Measurements from ENCODE around the gene NDRG2.

Gene NDRG2

DNA sequence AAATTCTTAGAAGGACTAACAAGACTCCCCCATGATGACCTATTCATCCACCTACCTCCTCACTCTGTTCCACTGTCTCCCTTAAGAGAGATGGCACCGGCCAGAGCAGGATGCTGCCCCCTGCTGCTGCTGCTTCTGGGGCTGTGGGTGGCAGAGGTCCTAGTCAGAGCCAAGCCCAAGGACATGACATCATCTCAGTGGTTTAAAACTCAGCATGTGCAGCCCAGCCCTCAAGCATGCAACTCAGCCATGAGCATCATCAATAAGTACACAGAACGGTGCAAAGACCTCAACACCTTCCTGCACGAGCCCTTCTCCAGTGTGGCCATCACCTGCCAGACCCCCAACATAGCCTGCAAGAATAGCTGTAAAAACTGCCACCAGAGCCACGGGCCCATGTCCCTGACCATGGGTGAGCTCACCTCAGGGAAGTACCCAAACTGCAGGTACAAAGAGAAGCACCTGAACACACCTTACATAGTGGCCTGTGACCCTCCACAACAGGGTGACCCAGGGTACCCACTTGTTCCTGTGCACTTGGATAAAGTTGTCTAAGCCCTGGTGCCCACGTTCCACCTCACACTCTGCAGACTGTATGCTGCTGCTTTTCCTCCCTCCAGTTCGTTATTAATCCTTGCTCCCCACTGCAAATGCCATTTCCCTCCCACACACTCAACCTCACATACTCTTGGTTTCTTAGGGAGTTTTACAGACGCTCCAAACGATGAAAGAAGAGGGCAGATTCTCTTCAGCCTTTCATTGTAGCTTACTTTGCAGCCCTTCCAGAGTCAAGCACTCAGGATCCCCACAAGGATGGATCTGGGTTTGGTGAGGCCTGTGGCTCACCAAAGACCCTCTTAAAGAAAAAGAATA lies 33.2 kb upstream of the NDRG2 start, which contains the start of gene RNASE8:
TSS of gene RNASE8 (plus strand) at position 20 of the 873 bp plus-strand sequence. CDS start at position 91, 71 bp downstream.
- Histone ChIP-seq H3K27me3 (replicated peaks; ENCODE audit: control insufficient read depth, insufficient read depth, low read length) (no peaks in the 10 kb centered on the region), H3K36me3 (ENCODE audit: control insufficient read depth, insufficient read depth, low read length) (no peaks in the 10 kb centered on the region), H3K4me3 (replicated peaks; ENCODE audit: low read depth, low read length) (no peak within 1 kb of the TSS)
- no peak for DNase-seq (ENCODE audit: extremely low read depth, insufficient read length)
- TF ChIP-seq, protein P1, sequence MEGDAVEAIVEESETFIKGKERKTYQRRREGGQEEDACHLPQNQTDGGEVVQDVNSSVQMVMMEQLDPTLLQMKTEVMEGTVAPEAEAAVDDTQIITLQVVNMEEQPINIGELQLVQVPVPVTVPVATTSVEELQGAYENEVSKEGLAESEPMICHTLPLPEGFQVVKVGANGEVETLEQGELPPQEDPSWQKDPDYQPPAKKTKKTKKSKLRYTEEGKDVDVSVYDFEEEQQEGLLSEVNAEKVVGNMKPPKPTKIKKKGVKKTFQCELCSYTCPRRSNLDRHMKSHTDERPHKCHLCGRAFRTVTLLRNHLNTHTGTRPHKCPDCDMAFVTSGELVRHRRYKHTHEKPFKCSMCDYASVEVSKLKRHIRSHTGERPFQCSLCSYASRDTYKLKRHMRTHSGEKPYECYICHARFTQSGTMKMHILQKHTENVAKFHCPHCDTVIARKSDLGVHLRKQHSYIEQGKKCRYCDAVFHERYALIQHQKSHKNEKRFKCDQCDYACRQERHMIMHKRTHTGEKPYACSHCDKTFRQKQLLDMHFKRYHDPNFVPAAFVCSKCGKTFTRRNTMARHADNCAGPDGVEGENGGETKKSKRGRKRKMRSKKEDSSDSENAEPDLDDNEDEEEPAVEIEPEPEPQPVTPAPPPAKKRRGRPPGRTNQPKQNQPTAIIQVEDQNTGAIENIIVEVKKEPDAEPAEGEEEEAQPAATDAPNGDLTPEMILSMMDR (IDR thresholded peaks at IDR 0.05; ENCODE audit: insufficient read depth, low read length, poor library complexity, severe bottlenecking): peak; percentile 36

DNA sequence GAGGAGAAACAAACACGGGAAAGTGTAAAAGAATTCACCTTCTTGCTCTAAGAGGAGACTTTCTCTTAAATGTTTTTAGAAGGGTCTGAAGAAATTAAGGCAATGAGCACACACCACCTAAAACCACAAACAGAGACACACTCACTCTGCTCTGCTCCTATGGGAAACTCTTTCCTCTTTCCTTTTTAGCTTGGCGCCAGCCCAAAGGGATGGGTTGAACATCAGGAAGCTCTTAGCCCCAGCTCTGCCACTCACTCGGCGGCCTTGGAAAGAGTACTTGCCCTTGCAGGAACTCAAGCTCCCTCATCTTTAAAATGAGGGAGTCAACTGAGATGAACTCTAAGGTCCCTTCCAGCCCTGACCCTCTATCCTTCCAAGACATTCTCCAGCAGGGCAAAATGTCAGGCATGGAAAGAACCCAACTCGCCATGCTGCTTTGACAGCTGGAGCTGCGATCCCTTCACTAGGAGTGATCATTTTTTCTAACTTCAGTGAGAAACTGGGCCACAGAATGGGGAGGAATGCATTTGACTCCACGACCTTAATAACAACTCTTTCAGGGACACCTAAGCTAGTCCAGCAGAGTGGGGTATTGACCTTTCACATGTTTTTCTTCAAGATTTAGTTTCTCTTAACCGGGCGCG lies 31.8 kb upstream of the NDRG2 start:
- DNase-seq (ENCODE audit: extremely low read depth, insufficient read length): no peak
- TF ChIP-seq, protein P1 (IDR thresholded peaks at IDR 0.05; ENCODE audit: insufficient read depth, low read length, poor library complexity, severe bottlenecking): no peak
- Histone ChIP-seq H3K36me3 (ENCODE audit: control insufficient read depth, insufficient read depth, low read length) (no peaks in the 10 kb centered on the region), H3K27me3 (replicated peaks; ENCODE audit: control insufficient read depth, insufficient read depth, low read length) (no peaks in the 10 kb centered on the region), H3K4me3 (replicated peaks; ENCODE audit: low read depth, low read length) (no peak overlapping the region)

DNA sequence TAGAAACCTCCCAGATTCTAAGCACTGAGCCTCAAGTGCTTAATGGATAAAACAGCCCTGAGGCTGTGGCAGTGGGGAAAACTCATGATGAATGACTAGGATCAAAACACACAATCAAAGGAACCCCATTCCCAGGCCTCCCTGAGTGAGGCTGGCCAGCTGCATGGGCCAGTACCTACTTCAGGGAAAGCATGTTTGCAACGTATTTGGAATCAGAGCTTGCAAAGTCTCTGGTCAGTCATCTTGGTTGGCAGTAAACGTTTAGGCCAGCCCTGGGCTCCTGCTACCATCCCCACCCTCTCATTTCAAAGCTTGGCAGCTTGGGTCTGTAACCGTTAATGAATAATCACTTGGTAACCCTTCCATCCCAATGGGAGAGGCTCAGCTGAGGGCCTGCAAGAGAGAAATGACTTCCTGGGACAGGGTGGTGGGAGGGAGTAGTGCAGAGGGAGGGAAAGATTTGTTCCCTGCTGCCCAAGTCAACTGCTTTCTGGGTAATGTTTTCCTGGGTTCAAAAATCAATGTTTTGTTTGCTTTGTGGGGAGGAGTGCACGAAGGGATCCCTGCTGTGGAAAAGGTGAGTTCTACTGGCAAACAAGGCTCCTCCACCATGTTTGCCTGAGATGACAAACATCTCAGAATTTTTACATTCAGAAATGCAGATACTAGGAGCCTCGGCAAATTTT lies 30.7 kb upstream of the NDRG2 start:
- TF ChIP-seq, protein P1 (IDR thresholded peaks at IDR 0.05; ENCODE audit: insufficient read depth, low read length, poor library complexity, severe bottlenecking): no peak
- no peaks in the 10 kb centered on the region for H3K27me3 ChIP-seq (replicated peaks; ENCODE audit: control insufficient read depth, insufficient read depth, low read length)
- DNase-seq (ENCODE audit: extremely low read depth, insufficient read length): no peak
- H3K4me3 ChIP-seq (replicated peaks; ENCODE audit: low read depth, low read length): no peak overlapping the region
- no peaks in the 10 kb centered on the region for H3K36me3 ChIP-seq (ENCODE audit: control insufficient read depth, insufficient read depth, low read length)

DNA sequence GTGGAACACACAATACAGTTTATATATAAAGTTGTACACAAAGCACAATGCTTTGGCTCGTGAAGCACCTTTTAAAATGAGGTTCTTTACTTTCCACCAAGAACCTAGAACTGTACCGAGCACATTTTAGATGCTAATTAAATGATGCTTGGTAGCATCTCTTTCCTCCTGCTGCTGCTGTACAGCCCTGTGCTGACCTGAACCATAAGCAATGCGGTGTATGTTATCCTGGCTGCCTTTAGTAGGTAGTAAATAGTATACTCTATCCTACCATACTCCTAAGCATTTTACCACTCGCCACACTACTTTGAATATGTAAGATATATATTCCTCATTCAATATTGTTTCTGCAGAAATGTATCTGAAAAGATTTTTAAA lies 29.9 kb upstream of the NDRG2 start:
- no peaks in the 10 kb centered on the region for H3K27me3 ChIP-seq (replicated peaks; ENCODE audit: control insufficient read depth, insufficient read depth, low read length)
- DNase-seq (ENCODE audit: extremely low read depth, insufficient read length): no peak
- H3K4me3 ChIP-seq (replicated peaks; ENCODE audit: low read depth, low read length): no peak overlapping the region
- H3K36me3 ChIP-seq (ENCODE audit: control insufficient read depth, insufficient read depth, low read length): no peaks in the 10 kb centered on the region
- TF ChIP-seq, protein P1 (IDR thresholded peaks at IDR 0.05; ENCODE audit: insufficient read depth, low read length, poor library complexity, severe bottlenecking): no peak

DNA sequence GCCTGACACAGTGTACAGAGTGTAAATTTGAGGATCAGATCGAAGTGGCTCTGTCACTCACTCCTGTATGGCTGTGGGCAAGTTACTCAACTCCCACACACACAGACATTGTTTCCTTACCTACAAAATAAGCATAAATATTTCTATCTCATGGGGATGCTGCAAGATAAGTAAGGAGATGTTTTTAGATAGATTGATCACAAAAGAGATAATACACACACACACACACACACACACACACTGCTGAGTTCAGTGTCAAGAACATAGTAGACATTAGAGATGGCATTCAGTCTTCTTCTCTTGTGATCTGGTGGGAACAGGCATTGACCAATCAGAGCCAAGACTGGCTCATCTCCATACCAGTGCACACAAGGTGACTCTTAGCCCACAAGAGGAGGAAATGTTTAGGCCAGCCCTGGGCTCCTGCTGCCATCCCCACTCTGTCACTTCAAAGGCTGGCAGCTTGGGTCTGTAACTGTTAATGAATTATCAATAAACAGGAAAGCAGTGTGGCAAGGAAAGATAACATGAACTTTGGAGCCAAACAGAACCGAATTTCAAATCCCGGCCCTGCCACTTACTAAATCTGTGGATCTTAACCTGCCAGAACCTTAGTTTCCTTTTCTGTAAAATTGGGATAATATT lies 29.4 kb upstream of the NDRG2 start:
- no peak for DNase-seq (ENCODE audit: extremely low read depth, insufficient read length)
- no peak overlapping the region for H3K4me3 ChIP-seq (replicated peaks; ENCODE audit: low read depth, low read length)
- TF ChIP-seq, protein P1 (IDR thresholded peaks at IDR 0.05; ENCODE audit: insufficient read depth, low read length, poor library complexity, severe bottlenecking): no peak
- H3K36me3 ChIP-seq (ENCODE audit: control insufficient read depth, insufficient read depth, low read length): no peaks in the 10 kb centered on the region
- no peaks in the 10 kb centered on the region for H3K27me3 ChIP-seq (replicated peaks; ENCODE audit: control insufficient read depth, insufficient read depth, low read length)

Data from GM06990 (cell line).